NB4 (cell line): ENCODE results near the gene OVOL2.

ENCODE experiments used
- DNase-seq: peaks from one replicate; pipeline ENCODE4 v3.0.0; 2010; ENCODE audit warnings: low read depth
- H3K4me3 ChIP-seq: one replicate; pipeline ENCODE4 v1.5.1; 2011; ENCODE audit warnings: mild to moderate bottlenecking, low read depth, low read length, moderate library complexity
- CTCF ChIP-seq: IDR thresholded peaks from one replicate; pipeline ENCODE4 v1.5.1; 2012; ENCODE audit warnings: low read depth, low read length
- MAX ChIP-seq: IDR thresholded peaks from 2 replicates; pipeline ENCODE4 v1.6.1; 2011; ENCODE audit warnings: low read depth, low read length
- MYC ChIP-seq: IDR thresholded peaks from 2 replicates; pipeline ENCODE4 v1.6.1; 2011; ENCODE audit warnings: low read depth, low read length
- POLR2A ChIP-seq: IDR thresholded peaks from 2 replicates; pipeline ENCODE4 v1.6.1; 2011; ENCODE audit warnings: mild to moderate bottlenecking; ENCODE audit not compliant: insufficient read length; ENCODE audit errors: extremely low read depth

OVOL2 gene

GRCh38 chr20:18014411-18014810 lies 43.3 kb downstream of the OVOL2 start:
- no peak for TF ChIP-seq CTCF
- TF ChIP-seq MYC = no peak
- no peak for TF ChIP-seq MAX
- no peak for TF ChIP-seq POLR2A
- H3K4me3 ChIP-seq = no peak overlapping the region
- DNase-seq = no peak

- DNase-seq = no peak
- TF ChIP-seq POLR2A (no peak), CTCF (no peak), MYC (no peak), MAX (no peak)
- no peak overlapping the region for H3K4me3 ChIP-seq
Observed at GRCh38 chr20:18012901-18013300, 44.8 kb downstream of the OVOL2 start.

GRCh38 chr20:18011951-18012645 lies 45.6 kb downstream of the OVOL2 start:
- DNase-seq = no peak
- TF ChIP-seq MAX = no peak
- TF ChIP-seq MYC = no peak
- TF ChIP-seq CTCF = no peak
- TF ChIP-seq POLR2A = no peak
- H3K4me3 ChIP-seq = no peak overlapping the region

GRCh38 chr20:18011482-18011881 lies 46.2 kb downstream of the OVOL2 start:
- TF ChIP-seq POLR2A = no peak
- no peak for TF ChIP-seq MYC
- no peak for TF ChIP-seq MAX
- TF ChIP-seq CTCF = no peak
- no peak overlapping the region for H3K4me3 ChIP-seq
- no peak for DNase-seq

- TF ChIP-seq CTCF = no peak
- TF ChIP-seq POLR2A = no peak
- TF ChIP-seq MAX = no peak
- no peak for TF ChIP-seq MYC
- no peak for DNase-seq
- H3K4me3 ChIP-seq = no peak overlapping the region
Observed at GRCh38 chr20:18009116-18009515, 48.6 kb downstream of the OVOL2 start.
